ENCODE data around the gene NXNL1. TPM values are rescaled to one million over a fixed set of nuclear protein-coding genes. Genes with fewer than 3 reads are reported as not detected.

NXNL1 gene
- total and polyA plus RNA-seq, 2 of the 13 experiments (the other 11 are each of a cell fraction or from before 2014, with no cell fraction given) = not detected

DNA sequence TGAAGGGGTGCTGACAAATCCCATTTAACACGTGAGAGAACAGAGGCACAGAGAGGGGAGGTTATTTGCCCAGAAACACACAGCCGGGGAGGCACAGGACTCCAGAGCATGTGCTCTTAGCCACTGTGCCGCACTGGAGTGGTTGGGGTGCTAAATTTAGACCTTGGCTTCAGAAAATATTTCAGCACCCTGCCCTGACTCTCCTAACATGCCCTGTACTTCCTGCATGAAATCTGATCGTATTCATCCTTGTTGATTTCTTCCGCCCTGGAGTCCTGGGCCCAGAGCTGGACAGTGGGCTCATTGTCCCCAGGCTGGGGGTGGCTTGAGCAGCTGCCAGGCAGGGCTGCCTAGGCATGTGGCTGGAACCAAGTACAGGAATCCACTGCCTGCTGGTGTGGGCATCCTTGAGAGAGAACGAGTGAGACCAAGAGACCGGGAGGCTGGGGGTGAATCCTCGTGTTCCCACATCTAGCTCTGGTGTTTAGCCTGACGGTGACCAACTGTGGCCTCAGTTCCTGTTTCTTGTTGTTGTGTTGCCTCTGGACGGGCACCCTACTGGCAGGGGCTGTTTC, 14.9 kb upstream of the NXNL1 start:
- ATAC-seq = peak; percentile 95
- Histone ChIP-seq H3K4me1 (ENCODE audit: insufficient read depth, low read length) (peaks cover 55% of the 10 kb centered on the region), H3K9ac (ENCODE audit: insufficient read depth, low read depth, low read length) (peak overlapping the region; percentile 50), H3K27ac (ENCODE audit: extremely low read length, insufficient read depth, low read length) (peak overlapping the region; percentile 71), H2AFZ (ENCODE audit: low read length) (no peak overlapping the region), H3K27me3 (ENCODE audit: control insufficient read depth in 1 of 2, insufficient read depth in 2 of 2, low read length in 2 of 2) (no peaks in the 10 kb centered on the region), H3K9me3 (ENCODE audit: low read length) (no peaks in the 10 kb centered on the region), H3K79me2 (ENCODE audit: insufficient read depth, low read length) (peaks cover 9% of the 10 kb centered on the region), H3K4me3 (replicated peaks in 1 of 3; ENCODE audit: insufficient read depth in 1 of 3, low read depth in 2 of 3, low read length in 3 of 3) (peak overlapping the region in 1 of 3 experiments; percentile 21; a peak in 2 of 6 replicates), H3K4me2 (ENCODE audit: low read depth, low read length) (peak overlapping the region; percentile 52), H3K36me3 (replicated peaks in 1 of 2; ENCODE audit: control insufficient read depth in 1 of 2, insufficient read depth in 2 of 2, low read length in 2 of 2) (peaks cover 0 to 2% of the 10 kb centered on the region in 2 experiments; a peak in 1 of 5 replicates), H4K20me1 (ENCODE audit: insufficient read depth, low read length) (no peaks in the 10 kb centered on the region)
- ChIA-PET POLR2A (interaction anchor here (0.7 to 1.1 kb wide), 4 partner anchors 10 to 166 kb away, joined by 3 to 4 read pairs (median 4); no protein-coding TSS in a partner anchor), CTCF (ENCODE audit: low intra/inter-chr PET ratio, low total read pairs) (no interaction called here)
- BruUV-seq (replicated peaks) = no TSS peak
- 16% methylated on average over 5 of the region's 10 CpGs for WGBS (ENCODE audit: low lambda C conversion rate)
- DNase-seq (ENCODE audit: low spot score) = peak; percentile 93
- intact Hi-C loops (cut with micrococcal nuclease; ENCODE audit: unreplicated experiment) = no loop called here
- FAIRE-seq = peak; percentile 83
- in situ Hi-C loops (cut with HindIII; ENCODE audit: extremely low pct_ligation_motif_present, low pct_unique_long_range_greater_than_20kb) = no loop called here
- TF ChIP-seq ELF1 (CRISPR knock-in tag; IDR thresholded peaks at IDR 0.05) (peak; percentile 85), ZNF510 (CRISPR knock-in tag; IDR thresholded peaks at IDR 0.05; ENCODE audit: low read depth) (no peak), FOSL2 (CRISPR knock-in tag; IDR thresholded peaks at IDR 0.05) (peak; percentile 37), SIN3B (IDR thresholded peaks at IDR 0.05; ENCODE audit: low read length) (no peak), ZC3H13 (CRISPR knock-in tag; IDR thresholded peaks at IDR 0.05) (no peak), ATF2 (CRISPR knock-in tag; IDR thresholded peaks at IDR 0.05) (no peak), ZBTB38 (CRISPR knock-in tag; IDR thresholded peaks at IDR 0.05) (0 out of 2 replicates have a peak, but pooled peaks have one; percentile 37), ZSCAN9 (CRISPR knock-in tag; IDR thresholded peaks at IDR 0.05; ENCODE audit: borderline replicate concordance) (no peak), KAT8 (CRISPR knock-in tag; IDR thresholded peaks at IDR 0.05) (peak; percentile 67), ZNF142 (CRISPR knock-in tag; IDR thresholded peaks at IDR 0.05) (no peak), ARNT2 (CRISPR knock-in tag; IDR thresholded peaks at IDR 0.05; ENCODE audit: low read depth) (no peak), REL (CRISPR knock-in tag; conservative IDR thresholded peaks at IDR 0.05) (no peak), RBAK (CRISPR knock-in tag; IDR thresholded peaks at IDR 0.05) (no peak)
- TF ChIP-seq, protein P1, sequence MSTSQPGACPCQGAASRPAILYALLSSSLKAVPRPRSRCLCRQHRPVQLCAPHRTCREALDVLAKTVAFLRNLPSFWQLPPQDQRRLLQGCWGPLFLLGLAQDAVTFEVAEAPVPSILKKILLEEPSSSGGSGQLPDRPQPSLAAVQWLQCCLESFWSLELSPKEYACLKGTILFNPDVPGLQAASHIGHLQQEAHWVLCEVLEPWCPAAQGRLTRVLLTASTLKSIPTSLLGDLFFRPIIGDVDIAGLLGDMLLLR (CRISPR knock-in tag; IDR thresholded peaks at IDR 0.05) = no peak
- TF ChIP-seq, protein P2, sequence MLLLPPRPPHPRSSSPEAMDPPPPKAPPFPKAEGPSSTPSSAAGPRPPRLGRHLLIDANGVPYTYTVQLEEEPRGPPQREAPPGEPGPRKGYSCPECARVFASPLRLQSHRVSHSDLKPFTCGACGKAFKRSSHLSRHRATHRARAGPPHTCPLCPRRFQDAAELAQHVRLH (CRISPR knock-in tag; IDR thresholded peaks at IDR 0.05; ENCODE audit: borderline replicate concordance, low read depth) = no peak

All from HepG2 (cell line).